WERI-Rb-1 (cell line): Measurements from ENCODE around the gene ZNF429.

Experiments
- DNase-seq: peaks from one replicate; pipeline ENCODE4 v3.0.0-alpha.2; 2020
- H3K27ac ChIP-seq: fragments of 250-450 bp; sonication (Bioruptor Pico); 2 replicates; pipeline ENCODE4 v1.5.1; 2020; ENCODE audit warnings: mild to moderate bottlenecking, moderate library complexity
- H3K27me3 ChIP-seq: fragments of 250-450 bp; sonication (Bioruptor Pico); 2 replicates; pipeline ENCODE4 v1.5.1; 2021; ENCODE audit warnings: mild to moderate bottlenecking, low read depth, moderate library complexity; ENCODE audit not compliant: insufficient read depth, severe bottlenecking
- H3K36me3 ChIP-seq: fragments of 250-450 bp; sonication (Bioruptor Pico); 2 replicates; pipeline ENCODE4 v1.5.1; 2020; ENCODE audit warnings: mild to moderate bottlenecking, moderate library complexity
- H3K4me3 ChIP-seq: 2 replicates; pipeline ENCODE4 v1.5.1; 2011; ENCODE audit warnings: low read depth, mild to moderate bottlenecking, control low read depth, low read length
- H3K9me3 ChIP-seq: fragments of 250-450 bp; sonication (Bioruptor Pico); 2 replicates; pipeline ENCODE4 v1.5.1; 2021; ENCODE audit warnings: mild to moderate bottlenecking, moderate library complexity; ENCODE audit not compliant: severe bottlenecking
- CTCF ChIP-seq: IDR thresholded peaks from 2 replicates; pipeline ENCODE4 v1.5.1; 2011; ENCODE audit warnings: low read depth, mild to moderate bottlenecking, control low read depth, inconsistent platforms, low read length

ZNF429 gene

GRCh38 chr19:21505459-21506451 is at the start of gene ZNF429:
ZNF429 (plus strand) TSS chr19:21505602; CDS start chr19:21505772, 170 bp downstream.
- Histone ChIP-seq H3K36me3 (peaks cover 14% of the 10 kb centered on the region), H3K27me3 (no peaks in the 10 kb centered on the region), H3K9me3 (no peaks in the 10 kb centered on the region), H3K4me3 (peak within 1 kb of the TSS; percentile 99), H3K27ac (peak within 1 kb of the TSS; percentile 95)
- 0 out of 2 replicates have a peak, but pooled peaks have one; percentile 19 for TF ChIP-seq CTCF
- peak; percentile 96 for DNase-seq

GRCh38 chr19:21460686-21461085 is 44.7 kb upstream of the ZNF429 start:
- H3K27me3 ChIP-seq: no peaks in the 10 kb centered on the region
- no peak for DNase-seq
- H3K9me3 ChIP-seq: no peaks in the 10 kb centered on the region
- no peak overlapping the region for H3K4me3 ChIP-seq
- peaks cover 58% of the 10 kb centered on the region for H3K36me3 ChIP-seq
- TF ChIP-seq CTCF: no peak
- H3K27ac ChIP-seq: no peak overlapping the region

GRCh38 chr19:21462540-21462939 is 42.9 kb upstream of the ZNF429 start:
- no peak for TF ChIP-seq CTCF
- Histone ChIP-seq H3K4me3 (no peak overlapping the region), H3K9me3 (no peaks in the 10 kb centered on the region)

GRCh38 chr19:21463449-21464105 is 41.8 kb upstream of the ZNF429 start:
- Histone ChIP-seq H3K9me3 (no peaks in the 10 kb centered on the region), H3K36me3 (peaks cover 37% of the 10 kb centered on the region), H3K4me3 (peak overlapping the region; percentile 92), H3K27ac (peak overlapping the region; percentile 92), H3K27me3 (no peaks in the 10 kb centered on the region)
- TF ChIP-seq CTCF: no peak
- peak; percentile 95 for DNase-seq

More at GRCh38 chr19:21462540-21462939, 42.9 kb upstream of the ZNF429 start:
- no peaks in the 10 kb centered on the region for H3K27me3 ChIP-seq
- no peak for DNase-seq
- no peak overlapping the region for H3K27ac ChIP-seq
- H3K36me3 ChIP-seq: peaks cover 47% of the 10 kb centered on the region

- Histone ChIP-seq H3K4me3 (no peak overlapping the region), H3K9me3 (no peaks in the 10 kb centered on the region), H3K27ac (no peak overlapping the region), H3K27me3 (no peaks in the 10 kb centered on the region), H3K36me3 (peaks cover 15% of the 10 kb centered on the region)
- TF ChIP-seq CTCF: no peak
- no peak for DNase-seq
These were observed 38.8 kb upstream of the ZNF429 start for GRCh38 chr19:21466627-21467026.
